ENCODE results near the gene TULP4.

GRCh38 chr6:158285656-158286021, 26.6 kb upstream of the TULP4 start:
- TF ChIP-seq CTCF (conservative IDR thresholded peaks at IDR 0.05; ENCODE audit: low read depth, low read length) (no peak), EZH2 (IDR thresholded peaks at IDR 0.05; ENCODE audit: borderline replicate concordance, low read depth, low read length, poor library complexity, severe bottlenecking) (no peak)

Measured in A673 (cell line).